Stimulated activated CD4-positive, alpha-beta T cell treated with anti-CD3 and anti-CD28 coated beads, Interleukin-12 subunit alpha, Interleukin-12 subunit beta, amount 100 ng/mL, for 48 hours (primary cell): ENCODE results near the gene TLE4.

ENCODE experiments used
- DNase-seq, 3 donors: peaks; one replicate each; pipeline ENCODE4 v3.0.0-alpha.2; 2020; ENCODE audit warnings: low read depth in 2 of 3, low spot score in 1 of 3

The TLE4 gene

DNA sequence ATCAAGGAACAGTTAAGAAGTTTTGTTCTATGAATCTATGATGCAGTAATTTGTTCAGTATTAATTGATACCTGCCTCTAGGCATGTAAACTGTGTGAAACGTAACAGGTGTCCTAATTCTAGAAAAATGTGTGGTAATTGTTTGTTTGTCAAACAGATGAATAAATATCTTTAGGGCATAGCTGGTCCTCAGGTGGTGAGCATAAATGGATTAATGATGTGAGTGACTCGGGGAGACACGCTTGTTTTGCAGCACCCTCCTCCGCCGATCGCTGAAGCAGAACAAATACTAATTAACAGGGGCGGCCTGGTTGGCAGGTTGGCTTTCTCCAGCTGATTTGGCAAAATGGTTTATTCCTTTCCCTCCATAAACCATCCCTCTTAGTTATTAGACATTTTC is 88.8 kb downstream of the TLE4 start:
- no peak for DNase-seq

DNA sequence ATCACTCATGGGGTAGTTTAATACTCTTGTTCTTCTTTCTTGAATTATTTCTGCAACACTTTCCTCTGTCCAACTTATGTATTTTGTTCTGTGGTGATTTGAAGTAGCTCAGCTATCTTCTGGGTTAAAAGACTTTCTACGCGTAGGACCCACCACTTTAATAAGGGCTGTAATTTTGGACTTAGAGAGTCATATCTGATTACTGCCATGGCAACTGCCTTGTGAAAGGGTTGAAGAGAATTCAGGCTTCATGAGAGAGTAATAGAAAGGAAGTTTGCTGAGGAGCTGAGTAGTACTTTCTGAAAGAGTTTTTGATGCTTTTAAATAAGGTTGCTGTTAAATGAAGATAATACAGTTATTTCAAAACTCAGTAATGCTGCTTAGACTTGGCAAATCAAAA is 89.5 kb downstream of the TLE4 start:
- no peak for DNase-seq

DNA sequence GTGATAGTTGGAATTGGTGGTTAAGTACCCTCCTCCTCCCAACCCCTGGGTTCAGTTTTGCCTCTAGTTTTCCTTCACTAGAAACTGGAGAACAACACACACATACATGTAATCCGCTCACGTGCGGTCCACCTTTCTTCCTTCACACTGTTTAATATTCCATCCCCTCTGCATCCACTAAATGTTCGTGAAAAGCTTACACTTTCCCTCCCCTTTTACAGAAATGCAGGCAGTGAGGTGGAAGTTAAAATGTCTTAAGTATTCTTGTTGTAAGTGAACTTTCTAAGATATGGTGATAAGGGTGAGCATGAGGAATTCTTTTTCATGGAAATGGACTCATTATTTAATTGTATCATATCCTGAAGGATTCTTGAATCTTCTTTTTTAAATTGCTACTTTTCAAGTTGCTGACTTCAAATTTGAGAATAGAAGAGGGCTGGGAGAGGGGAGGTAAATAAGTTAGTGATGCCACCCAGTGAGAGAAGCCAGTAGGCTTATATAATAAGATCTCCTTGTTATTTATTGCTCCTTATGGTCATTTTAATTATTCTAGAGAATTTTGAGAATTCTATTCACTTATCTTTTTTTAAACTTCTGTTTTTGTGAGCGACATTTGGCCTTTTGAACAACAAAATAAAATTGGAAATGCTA is 90.2 kb downstream of the TLE4 start:
- DNase-seq = no peak

DNA sequence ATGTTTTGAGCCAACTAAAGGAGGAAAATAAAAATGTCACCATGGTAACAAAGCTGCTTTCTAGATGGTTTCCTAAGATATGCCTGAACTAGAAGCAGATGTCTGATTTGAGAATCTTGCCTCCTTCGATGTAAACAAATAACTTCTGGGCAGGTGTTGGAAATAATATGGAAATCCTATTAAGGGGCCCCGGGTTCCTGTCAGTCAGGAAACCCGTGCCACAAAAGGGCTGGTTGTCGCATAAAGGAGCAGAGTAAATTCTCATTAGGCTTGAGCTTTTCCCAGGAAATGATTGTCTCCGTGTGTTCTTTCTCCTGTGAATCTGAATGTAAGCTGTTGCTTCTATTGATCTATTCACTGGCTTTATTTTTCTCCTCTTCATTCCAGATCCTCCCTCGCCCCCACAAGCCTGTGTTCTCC is 90.8 kb downstream of the TLE4 start:
- DNase-seq = no peak

DNA sequence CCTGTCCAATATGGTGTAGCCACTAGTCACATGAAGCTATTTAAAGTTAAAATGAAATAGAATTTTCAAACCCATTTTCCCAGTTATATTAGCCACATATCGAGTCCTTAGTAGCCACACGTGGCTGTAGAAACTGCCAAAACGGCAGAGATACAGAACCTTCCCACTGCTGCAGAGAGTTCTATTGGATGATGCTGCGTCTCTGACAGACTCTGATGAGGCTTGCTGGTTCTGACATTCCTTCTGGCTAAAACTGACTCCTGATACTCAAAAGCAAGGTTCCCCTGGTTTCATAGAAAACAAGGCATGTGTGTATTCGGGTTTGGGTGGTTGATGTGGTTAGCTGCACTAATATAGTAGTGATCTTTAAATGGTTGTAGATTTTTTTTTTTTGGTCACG is 91.5 kb downstream of the TLE4 start:
- no peak for DNase-seq

DNA sequence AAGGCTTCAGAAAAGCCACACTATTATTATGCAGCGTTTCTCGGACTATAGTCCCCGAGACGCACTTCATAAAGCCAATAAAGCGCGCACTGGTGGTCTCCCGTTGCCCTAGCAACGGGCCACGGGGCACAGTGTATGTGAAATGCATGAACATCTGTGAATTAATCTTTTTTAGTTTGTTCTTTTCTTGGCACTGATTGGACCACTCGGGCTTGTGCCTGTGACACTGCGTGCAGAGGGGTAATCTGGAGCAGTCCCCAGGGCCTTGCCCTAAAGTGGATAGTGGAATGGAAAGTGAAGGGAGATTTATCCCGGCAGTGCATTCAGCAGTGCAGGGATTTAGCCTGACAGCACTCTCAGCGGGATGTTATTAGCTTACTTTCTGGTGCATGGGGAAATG is 92.1 kb downstream of the TLE4 start:
- no peak for DNase-seq

DNA sequence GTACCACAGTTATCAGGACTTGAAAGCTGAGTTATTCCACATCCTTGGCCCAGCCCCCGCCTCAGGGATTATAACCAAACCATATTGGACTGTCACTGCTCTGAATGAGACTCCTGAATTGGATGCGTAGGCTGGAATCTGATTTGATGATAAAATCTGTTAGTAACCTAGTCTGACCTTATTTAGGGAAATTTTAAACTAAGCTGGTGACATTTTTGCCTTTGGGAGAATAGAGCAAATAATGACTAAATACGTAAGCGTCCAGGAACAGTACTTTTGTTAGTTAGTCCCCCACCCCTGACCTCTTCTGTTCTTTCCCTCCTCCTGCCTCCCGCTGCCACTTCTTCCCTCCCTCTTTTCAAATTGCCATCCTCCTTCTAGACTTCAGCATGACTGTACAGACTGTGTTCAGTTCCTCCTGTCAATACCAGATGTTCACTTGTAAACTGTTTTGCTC is 92.6 kb downstream of the TLE4 start:
- DNase-seq = no peak

DNA sequence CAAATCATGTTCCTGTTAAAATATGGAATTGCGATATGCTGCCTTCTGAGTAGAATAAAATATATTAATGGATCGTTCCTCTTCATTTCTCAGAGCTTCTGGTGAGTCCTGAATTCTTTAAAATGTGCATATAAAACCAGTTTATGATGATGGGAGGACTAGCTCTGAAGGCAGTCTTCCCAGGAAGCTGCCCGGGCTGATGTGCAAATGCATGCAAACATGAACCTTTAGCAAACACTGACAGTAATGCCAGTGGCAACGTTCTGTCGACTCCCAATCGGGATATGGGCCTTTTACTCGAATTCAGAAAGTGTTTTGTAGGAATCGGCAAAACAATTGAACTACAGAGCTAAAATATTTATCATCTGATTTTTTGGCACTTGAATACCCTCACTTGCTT is 93.6 kb downstream of the TLE4 start:
- DNase-seq = no peak

DNA sequence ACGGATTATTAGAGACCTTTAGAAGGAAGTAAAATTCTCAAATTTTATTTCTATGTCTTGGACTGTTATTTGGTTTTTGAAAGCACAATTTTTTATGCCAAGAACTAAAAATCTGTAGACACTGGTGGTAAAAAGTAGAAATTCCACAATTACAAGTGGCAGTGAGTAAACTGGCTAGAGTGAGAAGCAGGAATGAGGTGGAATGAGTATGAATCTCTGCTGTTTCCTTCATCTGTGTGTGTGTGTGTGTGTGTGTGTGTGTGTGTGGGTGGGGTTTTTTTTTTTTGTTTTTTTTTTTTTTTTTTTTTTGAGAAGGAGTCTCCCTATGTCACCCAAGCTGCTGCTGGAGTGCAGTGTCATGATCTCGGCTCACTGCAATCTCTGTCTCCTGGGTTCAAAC is 94.2 kb downstream of the TLE4 start:
- DNase-seq = no peak

DNA sequence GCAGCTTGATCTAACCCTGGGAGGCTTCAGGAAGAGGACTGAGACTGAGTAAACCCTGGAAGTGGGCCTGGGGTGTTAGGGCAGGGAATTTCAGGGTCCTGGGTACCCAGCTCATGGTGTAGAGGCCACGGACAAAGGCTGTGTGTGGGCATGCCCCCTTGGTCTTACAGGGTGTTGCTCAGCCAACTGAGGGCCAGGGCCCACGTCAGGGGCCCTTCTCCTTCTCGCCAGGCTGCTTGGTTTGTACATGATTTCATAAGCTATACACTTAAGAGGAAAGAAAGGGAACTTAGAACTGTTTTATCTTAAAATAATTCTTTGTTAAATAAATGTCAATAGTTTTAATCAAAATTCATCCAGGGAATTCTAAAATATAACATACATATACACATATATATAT is 95.4 kb downstream of the TLE4 start:
- no peak for DNase-seq

DNA sequence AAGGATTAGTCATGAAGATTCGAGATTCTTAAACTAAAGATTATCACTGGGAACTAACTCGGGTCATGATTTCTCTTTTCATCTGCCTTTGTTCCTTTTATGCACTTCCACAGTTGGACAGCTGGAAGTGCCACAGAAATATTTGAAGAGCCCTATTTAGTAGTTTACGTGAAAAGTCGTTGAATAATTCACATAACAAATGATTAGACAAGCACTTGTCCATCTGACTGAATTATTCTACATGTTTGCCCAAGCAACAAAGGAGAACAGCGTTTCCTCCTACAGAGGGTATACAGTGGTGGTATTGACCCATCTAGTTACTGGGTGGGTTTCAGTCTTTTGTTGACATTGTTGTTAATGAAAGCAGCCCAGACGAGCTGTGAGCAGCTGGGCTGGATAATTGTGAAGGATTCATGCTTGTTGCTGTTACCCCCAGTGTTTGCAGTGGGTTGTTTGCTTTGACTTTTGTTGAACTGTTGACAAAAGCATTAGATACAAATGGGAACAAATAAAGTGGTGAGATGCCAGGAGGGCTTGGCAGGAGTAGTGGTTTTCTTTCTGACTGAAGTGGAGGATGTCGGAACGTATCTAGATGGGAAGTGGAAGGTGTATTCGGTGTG is 96.2 kb downstream of the TLE4 start:
- DNase-seq = no peak

DNA sequence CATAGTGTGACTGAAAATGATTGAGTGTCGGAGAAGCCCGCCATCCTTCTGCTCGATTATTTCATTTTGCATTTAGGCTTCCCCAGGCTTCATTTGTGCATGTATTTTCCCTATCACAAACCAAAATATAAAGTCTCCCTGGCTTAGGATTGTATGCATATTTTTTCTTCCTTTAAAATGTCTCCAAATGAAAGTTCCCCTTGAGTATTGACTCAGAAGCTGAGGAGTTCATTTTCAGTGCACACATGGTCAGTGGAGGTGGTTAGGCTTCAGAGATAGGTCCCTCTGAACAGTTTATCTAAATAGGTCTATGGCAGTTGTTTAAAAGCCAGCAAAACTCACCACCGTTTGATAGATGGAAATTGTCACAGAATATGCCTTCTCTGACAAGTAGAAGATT is 97.2 kb downstream of the TLE4 start:
- DNase-seq = no peak

DNA sequence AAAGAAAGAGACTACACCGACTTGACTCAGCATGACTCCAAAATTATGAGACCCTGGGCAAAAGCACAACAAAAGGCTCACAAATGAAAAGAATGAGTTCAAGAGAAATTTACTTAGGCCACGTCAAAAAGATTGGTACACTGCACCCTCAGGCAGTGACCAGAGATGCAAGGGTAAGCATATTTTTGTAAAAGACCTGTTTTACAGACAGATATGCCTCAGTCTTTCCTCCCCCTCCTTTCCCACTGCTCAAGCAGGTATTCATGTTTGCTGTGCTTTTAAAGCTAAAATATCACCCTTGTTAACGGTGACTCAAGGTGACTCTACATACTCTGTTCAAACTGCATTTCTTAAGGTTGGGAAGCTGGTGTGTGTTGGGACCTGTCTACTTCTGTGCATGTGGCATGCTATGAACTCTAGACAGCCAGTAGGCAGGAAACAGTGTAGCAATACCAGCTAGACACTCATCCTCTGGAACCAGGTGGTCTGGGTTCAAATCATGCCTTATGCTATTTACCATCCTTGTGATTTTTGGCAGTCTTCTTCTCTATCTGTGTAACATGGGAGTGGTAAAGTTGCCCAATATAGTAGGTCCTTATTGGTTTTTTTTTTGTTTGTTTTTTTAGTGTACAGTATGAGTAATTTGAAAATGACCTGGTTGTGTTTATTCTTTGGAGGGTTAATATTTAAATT is 98.7 kb downstream of the TLE4 start:
- no peak for DNase-seq

DNA sequence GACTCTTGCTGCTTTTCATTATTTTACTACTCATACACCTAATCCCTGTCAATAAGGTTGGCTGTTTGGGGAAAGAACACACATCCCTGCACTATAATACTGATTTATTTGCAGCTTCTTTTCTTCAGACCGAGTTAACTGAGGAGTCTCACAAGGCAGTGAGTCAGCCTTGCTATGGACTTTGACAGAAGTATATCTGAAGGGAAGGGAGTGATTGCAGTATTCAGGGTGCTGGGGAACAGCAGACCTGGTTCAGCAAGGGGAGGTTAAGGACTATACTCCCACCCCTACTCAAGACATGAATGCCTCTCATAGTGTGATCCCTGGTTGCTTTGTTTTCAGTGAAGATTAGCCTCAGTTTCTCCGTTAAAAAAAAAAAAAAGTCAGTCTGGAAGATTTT is 99.8 kb downstream of the TLE4 start:
- DNase-seq = no peak

DNA sequence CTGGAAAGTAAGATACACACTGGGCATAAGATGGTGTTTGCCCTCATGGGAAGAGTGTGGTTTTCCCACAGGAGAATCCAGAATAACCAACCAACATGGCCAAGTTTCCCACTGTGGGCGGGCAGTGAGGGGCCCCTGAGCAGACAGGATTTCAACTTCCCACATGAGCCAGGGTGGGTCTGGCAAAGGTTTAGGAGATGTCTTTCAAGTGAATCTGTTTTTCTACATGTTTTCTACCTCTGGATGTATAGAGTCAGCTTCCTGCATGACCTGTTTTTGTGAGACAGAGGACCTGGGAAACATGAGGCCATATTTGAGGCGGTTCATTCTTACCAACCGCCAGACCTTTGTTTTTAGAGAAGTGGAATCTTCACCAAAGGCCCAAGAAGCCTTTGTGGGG is 100.5 kb downstream of the TLE4 start:
- no peak for DNase-seq

DNA sequence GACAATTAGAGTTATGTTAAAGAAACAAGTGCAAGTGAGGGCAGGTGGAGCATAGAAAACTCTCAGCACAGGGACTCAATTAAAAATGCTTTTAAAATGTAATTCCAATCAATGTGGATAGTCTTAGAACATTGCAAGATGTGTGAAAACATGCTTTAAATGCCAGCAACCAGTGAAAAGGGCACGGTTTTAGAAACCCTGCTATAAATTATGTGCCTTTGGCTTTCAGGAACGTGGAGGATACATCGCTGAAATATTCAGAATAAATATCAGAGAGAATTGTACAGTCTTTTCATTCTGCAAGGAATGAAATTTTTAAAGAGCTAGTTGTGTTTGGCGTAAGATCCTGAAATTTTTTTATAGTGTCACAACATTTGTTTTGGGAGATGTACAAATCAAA is 101.1 kb downstream of the TLE4 start:
- DNase-seq = no peak

DNA sequence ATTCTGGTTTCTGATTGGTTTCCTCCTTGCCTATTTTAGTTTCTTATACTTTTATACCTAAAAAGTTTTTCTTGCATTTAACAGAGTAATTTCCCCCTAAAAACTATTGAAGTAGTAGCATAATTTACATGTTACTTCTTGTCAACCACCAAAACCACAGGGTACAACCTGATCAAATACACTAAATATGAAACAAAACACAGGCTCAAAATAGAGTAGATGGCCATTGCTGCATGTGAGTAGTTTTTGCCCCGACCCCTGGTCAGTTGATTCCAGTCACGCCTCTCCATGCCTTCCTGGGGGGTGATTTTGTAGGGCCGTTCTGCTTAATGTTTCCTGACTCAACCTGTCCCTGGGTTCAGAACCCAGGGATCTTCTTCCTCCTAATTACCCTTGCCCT is 101.8 kb downstream of the TLE4 start:
- DNase-seq = no peak

DNA sequence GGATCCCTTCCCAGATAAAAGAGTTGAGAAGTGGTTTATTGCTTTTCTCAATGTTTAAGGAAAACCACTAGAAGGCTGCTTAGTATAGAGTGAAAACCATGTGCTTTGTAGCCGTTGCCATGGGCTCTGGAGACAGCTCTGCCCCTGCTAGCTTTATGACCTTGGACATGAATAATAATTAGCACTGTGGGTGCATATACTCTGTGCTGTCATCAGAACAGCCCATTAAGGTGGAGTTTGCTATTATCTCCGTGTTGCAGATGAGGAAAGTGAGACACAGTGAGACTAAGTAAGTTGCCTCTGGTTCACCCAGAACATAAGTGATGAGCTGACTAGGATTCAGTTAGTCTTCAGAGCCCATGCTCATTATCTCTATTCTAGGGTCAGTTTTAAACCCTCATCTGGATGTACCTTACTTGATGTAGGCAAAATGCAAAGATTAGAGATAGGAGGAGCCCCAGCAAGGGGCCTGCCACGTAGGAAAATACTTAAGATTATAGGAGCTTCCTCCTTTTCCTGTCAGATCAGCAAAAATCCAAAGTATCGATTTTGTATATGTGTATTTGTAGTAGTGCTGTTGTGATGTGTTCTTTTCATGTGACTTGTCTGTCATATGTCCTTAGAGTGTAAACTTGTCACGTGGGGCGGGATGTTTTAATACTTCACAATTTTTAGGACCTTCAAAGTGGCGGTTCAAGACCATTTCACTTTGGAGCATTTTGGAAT is 102.5 kb downstream of the TLE4 start:
- no peak for DNase-seq

DNA sequence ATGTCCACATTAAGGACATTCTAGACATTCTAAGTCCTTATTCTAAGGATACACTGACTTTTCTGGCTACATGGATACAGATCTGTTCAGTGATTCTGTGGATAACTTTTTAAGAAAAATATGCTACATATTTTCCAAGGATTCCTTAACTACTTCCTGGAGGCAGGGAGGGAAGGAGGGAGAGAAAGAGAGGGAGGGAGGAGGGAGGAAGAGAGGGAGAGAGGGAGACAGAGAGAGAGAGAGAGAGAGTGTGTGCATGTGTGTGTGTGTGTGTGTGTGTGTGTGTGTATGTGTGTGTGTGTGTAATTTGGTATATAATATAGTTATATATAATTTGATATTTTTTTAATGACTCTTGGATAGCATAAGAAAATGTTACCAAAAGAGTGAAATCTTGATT is 109.8 kb downstream of the TLE4 start:
- no peak for DNase-seq

DNA sequence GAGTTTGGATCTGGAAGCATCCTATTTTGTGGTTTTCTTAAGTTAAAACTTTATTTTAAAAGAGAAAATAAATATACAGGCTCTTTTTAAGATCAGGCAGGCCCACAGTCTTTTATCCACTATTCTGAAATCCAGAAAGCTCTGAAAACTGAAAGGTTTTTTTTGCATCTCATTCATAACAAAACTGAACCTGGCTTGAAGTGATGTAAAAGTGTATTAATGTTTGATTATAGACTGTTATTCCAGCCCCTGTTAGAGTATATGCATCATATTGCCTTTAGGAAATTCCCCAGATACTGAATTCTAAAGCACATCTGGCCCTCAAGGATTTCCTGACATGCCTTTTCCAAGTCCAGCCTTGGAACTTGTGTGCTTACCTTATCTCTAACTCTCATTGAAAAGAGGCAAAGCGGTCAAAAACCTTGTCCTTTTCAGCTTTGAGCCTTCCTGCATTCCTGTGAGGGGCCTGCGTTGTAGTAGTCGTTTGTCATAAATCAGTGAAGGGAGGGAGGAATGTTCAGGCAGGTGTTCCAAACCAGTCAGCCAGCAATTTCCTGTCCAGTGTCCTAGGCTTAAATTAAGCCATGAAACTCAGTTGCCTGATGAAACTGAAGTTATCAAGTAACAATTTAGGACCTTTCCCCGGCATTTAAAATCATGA is 110.4 kb downstream of the TLE4 start:
- no peak for DNase-seq

DNA sequence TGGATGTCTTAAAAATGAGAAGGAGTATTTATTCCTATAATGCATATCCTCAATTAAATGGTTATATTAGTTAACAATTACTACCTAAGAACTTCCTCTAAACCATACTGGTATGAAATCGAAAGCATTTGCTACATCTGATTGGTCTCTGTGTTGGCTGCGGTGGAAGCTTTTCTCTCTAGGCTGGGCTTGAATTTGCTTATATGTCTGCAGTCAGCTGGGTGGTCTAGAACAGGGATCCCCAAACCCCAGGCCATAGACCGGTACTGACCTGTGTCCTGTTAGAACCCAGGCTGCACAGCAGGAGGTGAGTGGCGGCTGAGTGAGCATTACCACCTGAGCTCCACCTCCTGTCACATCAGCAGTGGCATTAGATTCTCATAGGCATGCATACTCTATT is 112.3 kb downstream of the TLE4 start:
- no peak for DNase-seq
